MM.1S (cell line): ENCODE data around the gene SH3D19.

Source experiments
- DNase-seq: peaks from one replicate; pipeline ENCODE4 v3.0.0-alpha.2; 2015
- H2AFZ ChIP-seq: fragments of 300-600 bp; sonication (generic); 2 replicates; pipeline ENCODE4 v1.6.0; 2016; ENCODE audit warnings: antibody characterized with exemption, low read length
- H3F3A ChIP-seq: fragments of 300-600 bp; sonication (generic); 2 replicates; pipeline ENCODE4 v1.6.1; 2016; ENCODE audit warnings: mild to moderate bottlenecking, antibody characterized with exemption, low read length, moderate library complexity, mixed read lengths; ENCODE audit not compliant: insufficient read depth
- H3K27ac ChIP-seq: fragments of 300-600 bp; sonication (generic); 2 replicates; pipeline ENCODE4 v1.5.1; 2016; ENCODE audit warnings: mild to moderate bottlenecking, low read length
- H3K27me3 ChIP-seq: fragments of 300-600 bp; sonication (generic); replicated peaks from 2 replicates; pipeline ENCODE4 v1.6.0; 2016; ENCODE audit warnings: low read length; ENCODE audit not compliant: insufficient read depth
- H3K36me3 ChIP-seq: fragments of 300-600 bp; sonication (generic); replicated peaks from 2 replicates; pipeline ENCODE4 v1.6.1; 2016; ENCODE audit warnings: mild to moderate bottlenecking, low read length, mixed read lengths; ENCODE audit not compliant: insufficient read depth
- H3K4me1 ChIP-seq: fragments of 300-600 bp; sonication (generic); 2 replicates; pipeline ENCODE4 v1.6.1; 2016; ENCODE audit warnings: low read length, mixed read lengths
- H3K4me2 ChIP-seq: fragments of 300-600 bp; sonication (generic); 2 replicates; pipeline ENCODE4 v1.6.0; 2016; ENCODE audit warnings: low read depth, low read length
- H3K4me3 ChIP-seq: fragments of 300-600 bp; sonication (generic); 2 replicates; pipeline ENCODE4 v1.5.1; 2016; ENCODE audit warnings: low read length, mixed read lengths
- H3K79me2 ChIP-seq: fragments of 300-600 bp; sonication (generic); 2 replicates; pipeline ENCODE4 v1.6.1; 2016; ENCODE audit warnings: mixed run types, low read length, mixed read lengths
- H3K9ac ChIP-seq: fragments of 300-600 bp; sonication (generic); 2 replicates; pipeline ENCODE4 v1.6.1; 2016; ENCODE audit warnings: low read length, mixed read lengths
- H3K9me2 ChIP-seq: fragments of 300-600 bp; sonication (generic); replicated peaks from 2 replicates; pipeline ENCODE4 v1.6.1; 2016; ENCODE audit warnings: mild to moderate bottlenecking, low read length, mixed read lengths; ENCODE audit not compliant: insufficient read depth
- H3K9me3 ChIP-seq: fragments of 300-600 bp; sonication (generic); replicated peaks from 2 replicates; pipeline ENCODE4 v1.6.1; 2016; ENCODE audit warnings: mild to moderate bottlenecking, low read length, mixed read lengths; ENCODE audit not compliant: insufficient read depth
- H4K20me1 ChIP-seq: fragments of 300-600 bp; sonication (generic); 2 replicates; pipeline ENCODE4 v1.6.1; 2016; ENCODE audit warnings: mild to moderate bottlenecking, low read length, moderate library complexity, mixed read lengths; ENCODE audit not compliant: insufficient read depth
- CTCF ChIP-seq: fragments of 300-600 bp; sonication (generic); IDR thresholded peaks from 2 replicates; pipeline ENCODE4 v1.5.1; 2016; ENCODE audit warnings: antibody characterized with exemption, low read length, mixed read lengths
- EZH2 ChIP-seq: fragments of 300-600 bp; sonication (generic); optimal IDR thresholded peaks from 2 replicates; pipeline ENCODE3; 2017; ENCODE audit warnings: low read depth, mild to moderate bottlenecking, antibody characterized with exemption, low read length, mixed read lengths
- EZH2phosphoT487 ChIP-seq: fragments of 300-600 bp; sonication (generic); IDR thresholded peaks from 2 replicates; pipeline ENCODE4 v1.6.1; 2018; ENCODE audit warnings: antibody characterized with exemption, low read length

Gene SH3D19

GRCh38 chr4:151153585-151153984 lies 171.8 kb downstream of the SH3D19 start:
- Histone ChIP-seq H3K9me3 (no peaks in the 10 kb centered on the region), H3K9ac (no peak overlapping the region), H3K36me3 (no peaks in the 10 kb centered on the region), H3K27ac (no peak overlapping the region), H3K4me2 (no peak overlapping the region), H3K79me2 (no peaks in the 10 kb centered on the region), H2AFZ (no peak overlapping the region), H3K27me3 (no peaks in the 10 kb centered on the region), H3K9me2 (no peaks in the 10 kb centered on the region), H3F3A (no peaks in the 10 kb centered on the region), H3K4me3 (no peak overlapping the region), H3K4me1 (no peaks in the 10 kb centered on the region), H4K20me1 (no peaks in the 10 kb centered on the region)
- TF ChIP-seq EZH2 (no peak), EZH2phosphoT487 (no peak), CTCF (no peak)
- no peak for DNase-seq

GRCh38 chr4:151152028-151152427 lies 173.4 kb downstream of the SH3D19 start:
- Histone ChIP-seq H3K79me2 (no peaks in the 10 kb centered on the region), H3K36me3 (no peaks in the 10 kb centered on the region), H3K27ac (no peak overlapping the region), H3K9ac (no peak overlapping the region), H2AFZ (no peak overlapping the region), H3K4me1 (no peaks in the 10 kb centered on the region), H4K20me1 (no peaks in the 10 kb centered on the region), H3F3A (no peaks in the 10 kb centered on the region), H3K27me3 (no peaks in the 10 kb centered on the region), H3K9me3 (no peaks in the 10 kb centered on the region), H3K4me2 (no peak overlapping the region), H3K4me3 (no peak overlapping the region), H3K9me2 (no peaks in the 10 kb centered on the region)
- TF ChIP-seq CTCF: no peak
- TF ChIP-seq EZH2: no peak
- TF ChIP-seq EZH2phosphoT487: no peak
- DNase-seq: no peak

- Histone ChIP-seq H3K27me3 (no peaks in the 10 kb centered on the region), H3K4me1 (no peaks in the 10 kb centered on the region), H3K4me2 (no peak overlapping the region), H3K9me3 (no peaks in the 10 kb centered on the region), H2AFZ (no peak overlapping the region), H3F3A (no peaks in the 10 kb centered on the region), H3K4me3 (no peak overlapping the region), H3K27ac (no peak overlapping the region), H4K20me1 (no peaks in the 10 kb centered on the region), H3K36me3 (no peaks in the 10 kb centered on the region), H3K9ac (no peak overlapping the region), H3K79me2 (no peaks in the 10 kb centered on the region), H3K9me2 (no peaks in the 10 kb centered on the region)
- no peak for TF ChIP-seq EZH2phosphoT487
- TF ChIP-seq EZH2: no peak
- TF ChIP-seq CTCF: no peak
- DNase-seq: no peak
Observed at GRCh38 chr4:151150821-151151580, 174.4 kb downstream of the SH3D19 start.
